NCI-H526 treated with DMSO at 0.1 percent for 48 hours (cell line): Measurements from ENCODE around the gene METTL25.
"Not testable (repeated sequence)": the region's sequence is repeated elsewhere in the genome, so short reads cannot be mapped to it uniquely, and the experiment has no call there.

Experiments
- DNase-seq: peaks from one replicate; lab custom pipeline; 2025; lab: John Stamatoyannopoulos, UW

METTL25 gene, protein sequence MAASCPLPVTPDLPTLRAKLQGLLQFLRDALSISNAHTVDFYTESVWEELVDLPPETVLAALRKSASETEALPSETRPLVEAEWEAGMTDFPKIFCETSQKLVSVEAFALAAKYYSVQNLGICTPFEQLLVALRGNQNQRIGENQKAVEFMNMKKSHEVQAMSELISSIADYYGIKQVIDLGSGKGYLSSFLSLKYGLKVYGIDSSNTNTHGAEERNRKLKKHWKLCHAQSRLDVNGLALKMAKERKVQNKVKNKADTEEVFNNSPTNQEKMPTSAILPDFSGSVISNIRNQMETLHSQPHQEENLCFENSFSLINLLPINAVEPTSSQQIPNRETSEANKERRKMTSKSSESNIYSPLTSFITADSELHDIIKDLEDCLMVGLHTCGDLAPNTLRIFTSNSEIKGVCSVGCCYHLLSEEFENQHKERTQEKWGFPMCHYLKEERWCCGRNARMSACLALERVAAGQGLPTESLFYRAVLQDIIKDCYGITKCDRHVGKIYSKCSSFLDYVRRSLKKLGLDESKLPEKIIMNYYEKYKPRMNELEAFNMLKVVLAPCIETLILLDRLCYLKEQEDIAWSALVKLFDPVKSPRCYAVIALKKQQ

GRCh38 chr12:82358200-82359114, at the start of gene METTL25, which contains the start of gene CCDC59:
TSS of gene METTL25 (plus strand) at chr12:82358529. CDS start at chr12:82358566, 37 bp downstream.
TSS of gene CCDC59 (minus strand) at chr12:82358387. CDS start at chr12:82358376, 11 bp downstream.
- peak; percentile 92 for DNase-seq

DNA sequence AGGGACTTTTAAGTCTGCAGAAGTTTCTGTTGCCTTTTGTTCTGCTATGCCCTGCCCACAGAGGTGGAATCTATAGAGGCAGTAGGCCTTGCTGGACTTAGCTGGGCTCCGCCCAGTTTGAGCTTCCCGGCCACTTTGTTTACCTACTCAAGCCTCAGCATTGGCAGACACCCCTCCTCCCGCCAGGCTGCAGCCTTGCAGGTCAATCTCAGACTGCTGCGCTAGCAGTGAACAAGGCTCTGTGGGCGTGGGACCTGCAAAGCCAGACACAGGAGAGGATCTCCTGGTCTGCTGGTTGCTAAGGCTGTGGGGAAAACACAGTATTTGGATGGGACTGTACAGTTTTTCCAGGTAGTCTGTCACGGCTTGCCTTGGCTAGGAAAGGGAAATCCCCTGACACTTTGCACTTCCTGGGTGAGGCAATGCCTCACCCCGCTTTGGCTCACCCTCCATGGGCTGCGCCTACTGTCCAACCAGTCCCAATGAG, 43.9 kb upstream of the METTL25 start:
- DNase-seq: no peak

DNA sequence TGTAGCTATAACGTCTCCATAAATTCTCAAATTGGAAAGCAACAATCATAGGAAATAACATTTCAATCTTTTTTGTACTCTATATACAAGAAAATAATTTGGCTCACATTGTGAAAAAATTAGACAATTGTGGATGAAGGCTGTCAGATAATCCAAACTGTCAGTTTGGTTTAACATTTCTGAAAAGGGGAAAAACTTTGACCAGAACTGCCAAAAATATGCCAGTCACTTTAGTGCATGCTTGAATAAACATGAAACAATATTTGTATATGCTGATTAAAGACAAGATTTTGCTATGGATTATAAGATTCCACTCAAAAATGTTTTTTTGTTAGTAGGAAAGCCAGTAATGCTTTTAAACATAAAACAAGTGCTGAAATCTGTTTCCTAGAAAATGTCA, 39.1 kb upstream of the METTL25 start:
- no peak for DNase-seq

GRCh38 chr12:82325540-82326336, 32.6 kb upstream of the METTL25 start:
- DNase-seq: no peak

DNA sequence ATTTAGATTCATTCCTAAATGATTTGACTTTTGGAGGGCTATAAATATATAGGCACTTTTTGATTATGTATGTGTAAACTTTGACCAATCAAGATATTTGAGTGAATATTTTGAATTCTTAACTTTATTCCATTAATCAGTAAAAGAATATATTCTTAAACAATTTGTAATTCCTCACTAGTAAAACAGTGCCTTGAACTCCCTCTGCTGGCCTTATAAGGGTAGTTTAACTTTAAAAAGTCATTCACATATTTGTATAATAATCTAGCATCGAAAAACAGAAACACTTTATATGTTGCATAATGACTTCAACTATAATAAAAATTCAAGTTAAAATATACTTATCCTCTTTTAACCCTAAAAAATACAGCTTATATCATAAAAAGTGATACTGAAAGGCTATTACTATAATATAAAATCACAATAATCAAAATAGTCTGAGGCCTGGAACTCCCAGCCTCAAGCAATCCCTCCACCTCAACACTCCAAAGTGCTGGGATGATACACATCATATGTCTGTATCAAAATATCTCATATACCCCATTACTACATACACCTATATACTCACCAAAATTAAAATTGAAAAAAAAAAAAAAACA, 31.3 kb upstream of the METTL25 start:
- peak; percentile 10 for DNase-seq

DNA sequence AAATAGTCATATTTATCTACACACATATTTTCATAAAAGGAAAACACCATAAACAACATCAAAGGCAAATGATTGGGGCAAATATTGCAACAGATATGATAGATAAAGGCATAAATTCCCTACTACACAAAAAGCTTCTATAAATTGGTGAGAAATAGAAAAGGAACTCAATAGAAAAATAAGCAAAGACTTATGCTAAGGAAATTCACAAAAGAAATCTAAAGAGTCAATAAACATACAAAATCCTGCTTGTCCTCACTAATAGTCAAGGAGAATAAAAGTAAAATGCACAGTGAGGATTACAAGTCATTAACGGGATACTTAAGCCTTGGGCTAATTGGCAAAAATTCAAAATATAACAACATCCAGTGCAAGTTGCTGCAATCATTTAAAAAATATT, 30.5 kb upstream of the METTL25 start:
- DNase-seq: no peak

DNA sequence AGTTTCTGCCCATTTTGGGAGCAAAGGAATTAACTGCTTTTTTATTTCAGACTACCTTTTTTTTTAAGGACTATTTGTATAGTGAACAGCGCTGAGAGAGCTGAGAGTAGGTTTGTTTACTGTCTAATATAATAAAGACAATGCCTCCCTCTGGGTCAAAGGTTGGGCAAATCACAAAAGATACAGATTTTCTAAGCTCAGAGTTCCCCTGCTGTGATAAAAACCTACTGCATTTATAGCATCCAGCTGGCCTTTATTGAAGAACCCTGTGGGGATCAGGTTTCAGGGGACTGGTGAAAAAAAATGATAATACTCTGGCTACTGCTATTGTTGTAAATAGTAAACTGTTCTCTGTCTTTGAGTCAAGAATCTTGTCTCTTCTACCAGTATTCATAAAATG, 28.8 kb upstream of the METTL25 start:
- no peak for DNase-seq

DNA sequence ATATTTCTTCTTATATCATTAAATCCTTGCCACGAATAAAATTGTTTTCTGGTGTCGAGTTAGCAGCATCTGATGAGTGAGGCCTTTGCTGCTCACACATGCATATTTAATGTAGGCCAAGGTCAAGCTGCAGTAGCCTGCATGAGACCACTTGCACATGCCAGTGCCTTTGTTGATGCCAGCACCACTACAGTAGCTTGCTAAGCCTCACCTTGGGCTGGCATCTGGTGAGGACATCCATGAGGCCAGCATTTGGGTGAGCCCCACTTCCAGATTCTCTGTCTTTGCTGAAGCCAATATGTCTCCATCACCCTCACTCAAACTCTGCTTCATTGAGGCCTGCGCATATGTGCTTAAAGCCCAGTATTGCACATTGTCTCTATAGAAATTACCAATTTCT, 8.2 kb upstream of the METTL25 start:
- no peak for DNase-seq

GRCh38 chr12:82351390-82351789, 6.9 kb upstream of the METTL25 start:
- DNase-seq: no peak

DNA sequence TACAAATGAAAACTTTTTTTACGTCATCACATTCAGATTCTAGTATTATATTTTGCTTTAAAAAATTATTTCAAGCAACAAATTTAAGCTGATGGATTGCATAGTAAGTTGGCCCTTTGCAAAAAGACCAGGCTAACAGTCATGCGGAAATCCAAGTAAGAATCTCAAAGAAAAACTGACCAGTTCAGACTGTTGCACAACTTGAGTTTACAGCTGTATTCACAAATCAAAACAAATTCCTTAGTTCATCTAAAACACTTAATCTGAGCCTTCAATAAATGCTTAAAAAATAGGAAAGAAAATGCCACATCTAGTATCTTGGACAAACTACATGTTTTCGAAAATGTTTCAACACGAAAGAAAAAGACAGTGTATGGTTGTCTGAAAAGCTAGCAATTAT, 989 bp upstream of the METTL25 start:
- DNase-seq: no peak

GRCh38 chr12:82357845-82358199, 507 bp upstream of the METTL25 start:
- DNase-seq: no peak

GRCh38 chr12:82359115-82359478, 768 bp downstream of the METTL25 start:
- DNase-seq: peak; percentile 45

DNA sequence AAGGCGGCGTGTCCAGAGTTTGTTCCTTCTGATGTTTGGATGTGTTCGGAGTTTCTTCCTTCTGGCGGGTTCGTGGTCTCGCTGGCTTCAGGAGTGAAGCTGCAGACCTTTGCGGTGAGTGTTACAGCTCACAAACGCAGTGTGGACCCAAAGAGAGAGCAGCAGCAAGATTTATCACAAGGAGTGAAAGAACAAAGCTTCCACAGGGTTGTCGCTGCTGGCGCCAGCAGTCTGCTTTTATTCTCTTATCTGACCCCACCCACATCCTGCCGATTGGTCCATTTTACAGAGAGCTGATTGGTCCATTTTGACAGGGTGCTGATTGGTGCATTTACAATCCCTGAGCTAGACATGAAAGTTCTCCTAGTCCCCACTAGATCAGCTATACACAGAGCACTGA, 2.5 kb downstream of the METTL25 start:
- DNase-seq: not testable (repeated sequence)

GRCh38 chr12:82361461-82361915, 3.2 kb downstream of the METTL25 start:
- no peak for DNase-seq

DNA sequence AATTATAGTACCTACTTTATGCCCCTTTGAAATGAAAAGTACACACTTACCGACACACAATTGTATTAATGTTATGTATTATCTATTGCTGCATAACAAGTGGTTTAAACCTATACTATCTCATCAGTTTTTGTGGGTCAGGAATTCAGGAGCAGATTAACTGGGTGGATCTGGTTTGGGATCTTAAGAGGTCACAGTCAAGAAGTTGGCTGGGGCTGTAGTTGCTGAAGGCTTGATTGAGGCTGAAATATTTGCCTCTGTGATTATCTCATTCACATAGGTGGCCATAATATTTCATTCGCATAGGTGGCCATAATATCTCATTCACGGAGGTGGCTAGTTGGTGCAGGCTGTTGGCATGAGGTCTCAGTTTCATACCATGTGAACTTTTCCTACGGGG, 5.7 kb downstream of the METTL25 start:
- DNase-seq: no peak

- DNase-seq: no peak
These were observed 7.9 kb downstream of the METTL25 start for GRCh38 chr12:82366197-82366596.

DNA sequence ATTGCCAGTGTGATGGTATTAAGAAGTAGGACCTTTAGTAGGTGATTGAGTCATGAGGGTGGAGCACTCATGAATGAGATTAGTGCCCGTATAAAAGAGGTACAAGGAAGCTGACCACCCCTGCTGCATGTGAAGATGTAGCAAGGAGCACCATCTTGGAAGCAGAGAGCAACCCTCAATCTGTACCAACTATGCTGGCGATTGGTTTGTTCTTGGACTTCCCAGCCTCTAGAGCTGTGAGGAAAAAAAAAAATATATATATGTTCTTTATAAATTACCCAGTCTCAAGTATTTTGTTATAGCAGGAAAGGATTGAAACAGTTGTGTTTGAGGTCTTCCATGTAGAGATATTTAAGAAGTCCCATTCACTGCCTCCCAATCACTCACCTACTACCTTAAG, 16.9 kb downstream of the METTL25 start:
- no peak for DNase-seq

- no peak for DNase-seq
These were observed 20.7 kb downstream of the METTL25 start for GRCh38 chr12:82378997-82379396.

- no peak for DNase-seq
These were observed 25.7 kb downstream of the METTL25 start for GRCh38 chr12:82383930-82384552.

DNA sequence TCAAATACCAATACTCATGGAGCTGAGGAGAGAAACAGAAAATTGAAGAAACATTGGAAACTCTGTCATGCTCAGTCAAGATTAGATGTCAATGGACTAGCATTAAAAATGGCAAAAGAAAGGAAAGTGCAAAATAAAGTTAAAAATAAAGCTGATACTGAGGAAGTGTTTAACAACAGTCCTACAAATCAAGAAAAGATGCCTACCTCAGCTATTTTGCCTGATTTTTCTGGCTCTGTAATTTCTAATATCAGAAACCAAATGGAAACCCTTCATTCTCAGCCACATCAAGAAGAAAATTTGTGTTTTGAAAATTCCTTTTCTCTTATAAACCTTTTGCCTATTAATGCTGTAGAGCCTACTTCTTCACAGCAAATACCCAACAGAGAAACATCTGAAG, 40.5 kb downstream of the METTL25 start:
- no peak for DNase-seq

DNA sequence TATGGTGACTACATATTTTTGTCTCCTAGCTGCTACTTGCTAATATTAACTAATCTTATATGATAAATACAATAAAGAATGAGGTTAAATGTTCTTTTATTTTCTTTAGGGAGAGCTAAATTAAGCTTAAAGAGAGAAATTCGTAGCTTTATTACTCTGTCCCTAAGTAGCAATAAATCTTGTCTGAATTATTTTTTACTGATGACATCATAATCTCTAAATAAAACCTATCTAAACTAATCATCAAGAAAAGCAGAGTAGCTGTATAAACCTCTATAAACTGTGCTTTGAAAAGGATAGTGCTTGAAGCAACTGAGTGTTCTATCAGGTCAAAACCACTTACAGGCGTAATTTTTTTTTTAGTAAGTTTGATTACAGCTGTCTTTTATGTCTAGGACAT, 42.5 kb downstream of the METTL25 start:
- DNase-seq: no peak
